ENCODE measurements around the gene PLB1.

The PLB1 gene

GRCh38 chr2:28615706-28616105 lies 119.8 kb downstream of the PLB1 start:
- DNase-seq = no peak

GRCh38 chr2:28616396-28616999 lies 120.6 kb downstream of the PLB1 start:
- DNase-seq = no peak

GRCh38 chr2:28617502-28618184 lies 121.8 kb downstream of the PLB1 start:
- DNase-seq = no peak

GRCh38 chr2:28618221-28619141 lies 122.6 kb downstream of the PLB1 start:
- no peak for DNase-seq

GRCh38 chr2:28619213-28620196 lies 123.6 kb downstream of the PLB1 start:
- DNase-seq = no peak

- DNase-seq = no peak
Observed at GRCh38 chr2:28620291-28620793, 124.5 kb downstream of the PLB1 start.

- DNase-seq = no peak
Observed at GRCh38 chr2:28620801-28621171, 124.9 kb downstream of the PLB1 start.

- DNase-seq = peak; percentile 70
Observed at GRCh38 chr2:28621172-28622100, 125.6 kb downstream of the PLB1 start.

- no peak for DNase-seq
Observed at GRCh38 chr2:28622101-28622499, 126.2 kb downstream of the PLB1 start.

- DNase-seq = no peak
Observed at GRCh38 chr2:28623582-28624405, 127.9 kb downstream of the PLB1 start.

- no peak for DNase-seq
Observed at GRCh38 chr2:28624436-28624792, 128.6 kb downstream of the PLB1 start.

- peak; percentile 68 for DNase-seq
Observed at GRCh38 chr2:28624793-28625701, 129.2 kb downstream of the PLB1 start.

- no peak for DNase-seq
Observed at GRCh38 chr2:28626376-28626775, 130.5 kb downstream of the PLB1 start.

GRCh38 chr2:28626891-28627421 lies 131.1 kb downstream of the PLB1 start:
- DNase-seq = no peak

GRCh38 chr2:28627722-28628480 lies 132.0 kb downstream of the PLB1 start:
- no peak for DNase-seq

GRCh38 chr2:28628506-28628905 lies 132.6 kb downstream of the PLB1 start:
- DNase-seq = no peak

- DNase-seq = no peak
Observed at GRCh38 chr2:28628987-28629386, 133.1 kb downstream of the PLB1 start.

- no peak for DNase-seq
Observed at GRCh38 chr2:28629910-28630309, 134.1 kb downstream of the PLB1 start.
